Motor neuron (in vitro differentiated cells): ENCODE data around the gene SLC35A5. TPM values are rescaled to one million over a fixed set of nuclear protein-coding genes. Genes with fewer than 3 reads are reported as not detected.
A peak's percentile ranks its signal among the peaks of the same experiment; 100 is the strongest.
"Not testable (repeated sequence)": the region's sequence is repeated elsewhere in the genome, so short reads cannot be mapped to it uniquely, and the experiment has no call there.

Source experiments
- ATAC-seq, 8 experiments: fragments of 200-7000 bp; cut with Tn5 transposase; replicated peaks in 6 of 8; 2 replicates each; pipeline ENCODE4 v1.8.0; 2021; ENCODE audit warnings: mild to moderate bottlenecking in 8 of 8, moderate library complexity in 8 of 8
- H3K27ac ChIP-seq, 2 donors: fragments of 250-450 bp; sonication (Bioruptor Pico); 2 replicates each; pipeline ENCODE4 v1.9.0; 2021; ENCODE audit warnings: antibody characterized with exemption in 2 of 2, mild to moderate bottlenecking in 2 of 2, moderate library complexity in 1 of 2
- H3K4me1 ChIP-seq, 2 donors: fragments of 250-450 bp; sonication (Bioruptor Pico); replicated peaks in 1 of 2; 2 replicates each; pipeline ENCODE4 v1.6.1; 2021; ENCODE audit warnings: antibody characterized with exemption in 2 of 2, mild to moderate bottlenecking in 2 of 2, moderate library complexity in 1 of 2
- H3K4me3 ChIP-seq, 5 donors: fragments of 250-450 bp; sonication (Bioruptor Pico); 2 replicates each; pipeline ENCODE4 v1.9.0; 2021; ENCODE audit warnings: antibody characterized with exemption in 5 of 5, mild to moderate bottlenecking in 5 of 5, moderate library complexity in 4 of 5
- WGBS, 10 experiments: fragments of 450-650 bp; shearing (Covaris generic); methylation state at CpG; one replicate each; pipeline ENCODE4 v1.0.0; 2022; 5-methylcytosine and 5-hydroxymethylcytosine counted together
- in situ Hi-C, 9 experiments: fragments of 400-800 bp; cut with MboI; loops; one replicate each; pipeline ENCODE4 v1.15.0; 2021; ENCODE audit warnings: low sequenced_read_pairs in 9 of 9, low pct_unique_long_range_greater_than_20kb in 2 of 9; ENCODE audit not compliant: unreplicated experiment in 9 of 9
- total RNA-seq, 8 experiments: library from RNA; unstranded; fragments of 300-600 nt; gene quantifications; 2 replicates each; pipeline versions ENCODE4 v1.2.3 to v1.2.4, GENCODE V29; 2022

Gene SLC35A5
- total RNA-seq, result 10 to 100 TPM; 16.0 to 45.5 (median 27.1) TPM

GRCh38 chr3:112561734-112562529 lies at the start of gene SLC35A5, which contains the start of gene ATG3:
Gene SLC35A5, plus strand, starts transcription at chr3:112562045. Its CDS starts 1,359 bp downstream, at chr3:112563404.
Gene ATG3, minus strand, starts transcription at chr3:112561962. Its CDS starts 434 bp downstream, at chr3:112561528.
- peak; percentile 77 to 92 (median 88) for ATAC-seq
- 0 to 3% (median 1%) methylated on average over 1 to 15 of the region's 58 CpGs; no CpG with 5 or more reads in 3 of the 10 experiments for WGBS, 10 experiments
- Histone ChIP-seq H3K4me3 (peak within 1 kb of the TSS; percentile 58 to 98 (median 69)), H3K4me1 (peaks cover 7 to 14% of the 10 kb centered on the region in 2 donors), H3K27ac (peak within 1 kb of the TSS; percentile 96 to 97)
- in situ Hi-C loops, result no loop called here

GRCh38 chr3:112512320-112512719 lies 49.5 kb upstream of the SLC35A5 start:
- H3K4me1 ChIP-seq, result no peaks in the 10 kb centered on the region
- no peak for ATAC-seq
- in situ Hi-C loops, result loop anchor here in 5 of 9 experiments (10.0 to 25.0 kb wide), 5 partner anchors 175 to 400 kb away; partner anchors contain the start of genes GCSAM (in 3 of the 5), CD200 (in 1 of the 5) and SLC9C1 (in 1 of the 5)
- H3K27ac ChIP-seq, result no peak overlapping the region
- H3K4me3 ChIP-seq, result no peak overlapping the region

- ATAC-seq, result no peak
- in situ Hi-C loops, result loop anchor here in 5 of 9 experiments (10.0 to 25.0 kb wide), 5 partner anchors 177 to 402 kb away; partner anchors contain the start of genes GCSAM (in 3 of the 5), CD200 (in 1 of the 5) and SLC9C1 (in 1 of the 5)
- Histone ChIP-seq H3K4me3 (no peak overlapping the region), H3K27ac (no peak overlapping the region), H3K4me1 (no peaks in the 10 kb centered on the region)
- WGBS, 10 experiments, result 40 to 86% (median 56%) methylated on average over 1 to 2 of the region's 2 CpGs; no CpG with 5 or more reads in 3 of the 10 experiments
Measured at GRCh38 chr3:112514527-112515128, 47.2 kb upstream of the SLC35A5 start.

- ATAC-seq, H3K27ac ChIP-seq, H3K4me3 ChIP-seq, H3K4me1 ChIP-seq: not testable (repeated sequence)
- in situ Hi-C loops, result loop anchor here in 5 of 9 experiments (10.0 to 25.0 kb wide), 5 partner anchors 182 to 407 kb away; partner anchors contain the start of genes GCSAM (in 3 of the 5), CD200 (in 1 of the 5) and SLC9C1 (in 1 of the 5)
- WGBS, 10 experiments, result 35 to 83% (median 58%) methylated on average over 1 to 3 of the region's 3 CpGs; no CpG with 5 or more reads in 2 of the 10 experiments
Measured at GRCh38 chr3:112518970-112519369, 42.9 kb upstream of the SLC35A5 start.

GRCh38 chr3:112519424-112520001 lies 42.3 kb upstream of the SLC35A5 start:
- 0 to 100% (median 75%) methylated on average over 1 to 2 of the region's 2 CpGs; no CpG with 5 or more reads in 1 of the 10 experiments for WGBS, 10 experiments
- no peak overlapping the region for H3K27ac ChIP-seq
- H3K4me3 ChIP-seq, result no peak overlapping the region
- peak in 6 of 8 experiments; percentile 50 to 92 (median 80) for ATAC-seq
- in situ Hi-C loops, result loop anchor here in 5 of 9 experiments (10.0 to 25.0 kb wide), 5 partner anchors 182 to 407 kb away; partner anchors contain the start of genes GCSAM (in 3 of the 5), CD200 (in 1 of the 5) and SLC9C1 (in 1 of the 5)
- no peaks in the 10 kb centered on the region for H3K4me1 ChIP-seq

GRCh38 chr3:112524127-112524526 lies 37.7 kb upstream of the SLC35A5 start:
- 85 to 100% (median 96%) methylated on average over 1 to 6 of the region's 6 CpGs; no CpG with 5 or more reads in 1 of the 10 experiments for WGBS, 10 experiments
- in situ Hi-C loops, result loop anchor here in 5 of 9 experiments (10.0 to 25.0 kb wide), 5 partner anchors 187 to 412 kb away; partner anchors contain the start of genes GCSAM (in 3 of the 5), CD200 (in 1 of the 5) and SLC9C1 (in 1 of the 5)
- H3K4me3 ChIP-seq, ATAC-seq, H3K27ac ChIP-seq, H3K4me1 ChIP-seq: not testable (repeated sequence)

GRCh38 chr3:112530573-112530972 lies 31.3 kb upstream of the SLC35A5 start:
- WGBS, 10 experiments, result 75 to 100% (median 90%) methylated on average over 1 to 3 of the region's 3 CpGs; no CpG with 5 or more reads in 1 of the 10 experiments
- H3K4me1 ChIP-seq, result no peaks in the 10 kb centered on the region
- in situ Hi-C loops, result loop anchor here in 2 of 9 experiments (25.0 kb wide), 2 partner anchors 243 to 418 kb away; partner anchors contain the start of gene SLC9C1 (in 1 of the 2)
- H3K4me3 ChIP-seq, result no peak overlapping the region
- no peak for ATAC-seq
- no peak overlapping the region for H3K27ac ChIP-seq

GRCh38 chr3:112531358-112531781 lies 30.5 kb upstream of the SLC35A5 start:
- 0 to 8% (median 0%) methylated on average over 1 of the region's 1 CpG; no CpG with 5 or more reads in 2 of the 10 experiments for WGBS, 10 experiments
- no peak overlapping the region for H3K27ac ChIP-seq
- no peak for ATAC-seq

GRCh38 chr3:112539825-112540650 lies 21.8 kb upstream of the SLC35A5 start:
- H3K4me3 ChIP-seq, result no peak overlapping the region
- ATAC-seq, result peak in 2 of 8 experiments; percentile 67 to 76
- 100% methylated on average over 1 of the region's 1 CpG; no CpG with 5 or more reads in 3 of the 10 experiments for WGBS, 10 experiments
- in situ Hi-C loops, result loop anchor here in 2 of 9 experiments (25.0 kb wide), 2 partner anchors 253 to 428 kb away; partner anchors contain the start of gene SLC9C1 (in 1 of the 2)
- H3K4me1 ChIP-seq, result no peaks in the 10 kb centered on the region
- no peak overlapping the region for H3K27ac ChIP-seq

More at GRCh38 chr3:112531358-112531781, 30.5 kb upstream of the SLC35A5 start:
- H3K4me1 ChIP-seq, result no peaks in the 10 kb centered on the region
- in situ Hi-C loops, result loop anchor here in 2 of 9 experiments (25.0 kb wide), 2 partner anchors 244 to 419 kb away; partner anchors contain the start of gene SLC9C1 (in 1 of the 2)
- no peak overlapping the region for H3K4me3 ChIP-seq

- H3K4me1 ChIP-seq, result no peaks in the 10 kb centered on the region
- no peak overlapping the region for H3K4me3 ChIP-seq
- no peak for ATAC-seq
- in situ Hi-C loops, result loop anchor here in 2 of 9 experiments (25.0 kb wide), 2 partner anchors 259 to 434 kb away; partner anchors contain the start of gene SLC9C1 (in 1 of the 2)
- no peak overlapping the region for H3K27ac ChIP-seq
- 54 to 98% (median 82%) methylated on average over 1 to 5 of the region's 5 CpGs; no CpG with 5 or more reads in 1 of the 10 experiments for WGBS, 10 experiments
Measured at GRCh38 chr3:112546216-112546759, 15.6 kb upstream of the SLC35A5 start.

GRCh38 chr3:112550859-112551258 lies 11.0 kb upstream of the SLC35A5 start:
- H3K4me1 ChIP-seq, result no peaks in the 10 kb centered on the region
- no peak overlapping the region for H3K27ac ChIP-seq
- WGBS, 10 experiments, result 0 to 80% (median 13%) methylated on average over 1 of the region's 1 CpG; no CpG with 5 or more reads in 5 of the 10 experiments
- no peak for ATAC-seq
- in situ Hi-C loops, result no loop called here
- no peak overlapping the region for H3K4me3 ChIP-seq
